HEK293 (cell line): ENCODE data around the gene BRD8.

ENCODE experiments used
- HOXD13 ChIP-seq: sonication (generic); formaldehyde crosslinking; IDR thresholded peaks from 2 replicates; pipeline ENCODE4 v1.8.0; 2022; ENCODE audit warnings: missing genetic modification reagents, borderline replicate concordance
- PBX3 ChIP-seq: sonication (generic); formaldehyde crosslinking; IDR thresholded peaks from 2 replicates; pipeline ENCODE4 v1.8.1; 2022; ENCODE audit warnings: mild to moderate bottlenecking, moderate library complexity, missing genetic modification reagents
- PRDM6 ChIP-seq: fragments of 450-650 bp; formaldehyde crosslinking; IDR thresholded peaks from 2 replicates; pipeline ENCODE4 v1.5.1; 2017; ENCODE audit warnings: missing biosample characterization, missing genetic modification characterization
- RBAK ChIP-seq: fragments of 450-650 bp; formaldehyde crosslinking; IDR thresholded peaks from 2 replicates; pipeline ENCODE4 v1.5.1; 2016; ENCODE audit warnings: missing biosample characterization, missing genetic modification characterization
- SCRT1 ChIP-seq: fragments of 450-650 bp; formaldehyde crosslinking; IDR thresholded peaks from 2 replicates; pipeline ENCODE4 v1.5.1; 2016; ENCODE audit warnings: missing biosample characterization, missing genetic modification characterization, borderline replicate concordance
- SCRT2 ChIP-seq: fragments of 450-650 bp; formaldehyde crosslinking; IDR thresholded peaks from 2 replicates; pipeline ENCODE4 v1.5.1; 2016; ENCODE audit warnings: missing biosample characterization, missing genetic modification characterization
- ZNF138 ChIP-seq: fragments of 450-650 bp; formaldehyde crosslinking; IDR thresholded peaks from 2 replicates; pipeline ENCODE4 v1.5.1; 2016; ENCODE audit warnings: missing biosample characterization, missing genetic modification characterization, borderline replicate concordance
- ZNF169 ChIP-seq: fragments of 450-650 bp; formaldehyde crosslinking; IDR thresholded peaks from 2 replicates; pipeline ENCODE4 v1.5.1; 2016; ENCODE audit warnings: missing biosample characterization, missing genetic modification characterization
- ZNF223 ChIP-seq: fragments of 450-650 bp; formaldehyde crosslinking; IDR thresholded peaks from 2 replicates; pipeline ENCODE4 v1.5.1; 2016; ENCODE audit warnings: missing biosample characterization, missing genetic modification characterization
- ZNF24 ChIP-seq: fragments of 450-650 bp; formaldehyde crosslinking; IDR thresholded peaks from 2 replicates; pipeline ENCODE4 v1.5.1; 2016; ENCODE audit warnings: missing biosample characterization, missing genetic modification characterization
- ZNF274 ChIP-seq, 2 experiments: fragments of 200-500 bp in 1 of 2; fragments of 450-650 bp in 1 of 2; sonication (Bioruptor generic) in 1 of 2; formaldehyde crosslinking in 1 of 2; IDR thresholded peaks; 2 replicates each; pipeline versions ENCODE4 v1.5.1 to v1.6.1; 2014 to 2016; ENCODE audit warnings: borderline replicate concordance in 1 of 2, inconsistent platforms in 1 of 2, low read length in 1 of 2, missing biosample characterization in 1 of 2, missing genetic modification characterization in 1 of 2
- ZNF335 ChIP-seq: fragments of 450-650 bp; formaldehyde crosslinking; conservative IDR thresholded peaks from 2 replicates; pipeline ENCODE4 v1.5.1; 2016; ENCODE audit warnings: missing biosample characterization, missing genetic modification characterization
- ZNF350 ChIP-seq: fragments of 450-650 bp; formaldehyde crosslinking; IDR thresholded peaks from 2 replicates; pipeline ENCODE4 v1.5.0; 2017; ENCODE audit warnings: missing biosample characterization, mild to moderate bottlenecking, missing genetic modification characterization
- ZNF362 ChIP-seq: fragments of 450-650 bp; formaldehyde crosslinking; IDR thresholded peaks from 2 replicates; pipeline ENCODE4 v1.5.1; 2016; ENCODE audit warnings: missing biosample characterization, missing genetic modification characterization
- ZNF426 ChIP-seq: fragments of 450-650 bp; formaldehyde crosslinking; IDR thresholded peaks from 2 replicates; pipeline ENCODE4 v1.5.1; 2017; ENCODE audit warnings: missing biosample characterization, missing genetic modification characterization, mild to moderate bottlenecking, inconsistent platforms, moderate library complexity
- ZNF473 ChIP-seq: fragments of 450-650 bp; formaldehyde crosslinking; IDR thresholded peaks from 2 replicates; pipeline ENCODE4 v1.5.1; 2017; ENCODE audit warnings: missing biosample characterization, missing genetic modification characterization
- ZNF48 ChIP-seq: fragments of 450-650 bp; formaldehyde crosslinking; IDR thresholded peaks from 2 replicates; pipeline ENCODE4 v1.5.1; 2016; ENCODE audit warnings: missing biosample characterization, missing genetic modification characterization
- ZNF518A ChIP-seq: fragments of 450-650 bp; formaldehyde crosslinking; conservative IDR thresholded peaks from 2 replicates; pipeline ENCODE4 v1.5.1; 2016; ENCODE audit warnings: low read depth, missing biosample characterization, missing genetic modification characterization
- ZNF521 ChIP-seq: fragments of 450-650 bp; formaldehyde crosslinking; IDR thresholded peaks from 2 replicates; pipeline ENCODE4 v1.5.1; 2017; ENCODE audit warnings: missing biosample characterization, mild to moderate bottlenecking, missing genetic modification characterization
- ZNF530 ChIP-seq: fragments of 450-650 bp; formaldehyde crosslinking; IDR thresholded peaks from 2 replicates; pipeline ENCODE4 v1.5.1; 2016; ENCODE audit warnings: low read depth, missing biosample characterization, missing genetic modification characterization
- ZNF560 ChIP-seq: fragments of 450-650 bp; formaldehyde crosslinking; IDR thresholded peaks from 2 replicates; pipeline ENCODE4 v1.5.1; 2017; ENCODE audit warnings: missing biosample characterization, missing genetic modification characterization, borderline replicate concordance
- ZNF580 ChIP-seq: fragments of 450-650 bp; formaldehyde crosslinking; IDR thresholded peaks from 2 replicates; pipeline ENCODE4 v1.5.1; 2016; ENCODE audit warnings: missing biosample characterization, missing genetic modification characterization
- ZNF626 ChIP-seq: fragments of 450-650 bp; sonication (Bioruptor Pico); formaldehyde crosslinking; IDR thresholded peaks from 2 replicates; pipeline ENCODE4 v1.5.1; 2018; ENCODE audit warnings: missing biosample characterization, missing genetic modification characterization, inconsistent platforms
- ZNF658 ChIP-seq: fragments of 450-650 bp; formaldehyde crosslinking; IDR thresholded peaks from 2 replicates; pipeline ENCODE4; 2016; ENCODE audit warnings: missing biosample characterization, missing genetic modification characterization
- ZNF677 ChIP-seq: fragments of 450-650 bp; IDR thresholded peaks from 2 replicates; pipeline ENCODE4 v1.5.0; 2018; ENCODE audit warnings: missing biosample characterization, mild to moderate bottlenecking, missing genetic modification characterization, moderate library complexity
- ZNF704 ChIP-seq: fragments of 450-650 bp; formaldehyde crosslinking; IDR thresholded peaks from 2 replicates; pipeline ENCODE4 v1.5.1; 2016; ENCODE audit warnings: missing biosample characterization, missing genetic modification characterization
- ZNF747 ChIP-seq: fragments of 450-650 bp; formaldehyde crosslinking; IDR thresholded peaks from 2 replicates; pipeline ENCODE4 v1.5.1; 2016; ENCODE audit warnings: missing biosample characterization, missing genetic modification characterization
- ZNF76 ChIP-seq: fragments of 450-650 bp; formaldehyde crosslinking; IDR thresholded peaks from 2 replicates; pipeline ENCODE4; 2016; ENCODE audit warnings: low read depth, missing biosample characterization, missing genetic modification characterization, borderline replicate concordance
- ZNF777 ChIP-seq: fragments of 450-650 bp; formaldehyde crosslinking; IDR thresholded peaks from 2 replicates; pipeline ENCODE4 v1.5.1; 2017; ENCODE audit warnings: missing biosample characterization, missing genetic modification characterization, borderline replicate concordance
- ZNF785 ChIP-seq: fragments of 450-650 bp; formaldehyde crosslinking; IDR thresholded peaks from 2 replicates; pipeline ENCODE4 v1.5.1; 2016; ENCODE audit warnings: missing biosample characterization, missing genetic modification characterization

Gene BRD8

GRCh38 chr5:138110266-138110963 lies 68.0 kb downstream of the BRD8 start (continued):
- TF ChIP-seq PBX3 (CRISPR knock-in tag), result no peak
- no peak for TF ChIP-seq ZNF785 (tag by site-specific recombination)
- TF ChIP-seq ZNF704 (tag by site-specific recombination), result no peak
- no peak for TF ChIP-seq RBAK
- no peak for TF ChIP-seq ZNF580 (tag by site-specific recombination)
- no peak for TF ChIP-seq ZNF658
- no peak for TF ChIP-seq ZNF521 (tag by site-specific recombination)
- no peak for TF ChIP-seq ZNF626 (tag by site-specific recombination)
- TF ChIP-seq SCRT2 (tag by site-specific recombination), result no peak
- no peak for TF ChIP-seq ZNF169 (tag by site-specific recombination)
- TF ChIP-seq ZNF777 (tag by site-specific recombination), result no peak
- TF ChIP-seq PRDM6 (tag by site-specific recombination), result peak; percentile 62
- no peak for TF ChIP-seq ZNF362
- no peak for TF ChIP-seq ZNF560 (tag by site-specific recombination)
- no peak for TF ChIP-seq ZNF223 (tag by site-specific recombination)
- no peak for TF ChIP-seq ZNF677
- no peak for TF ChIP-seq ZNF350 (tag by site-specific recombination)
- peak; percentile 36; the same call in 1 of the 2 replicates for TF ChIP-seq ZNF335 (tag by site-specific recombination)
- no peak for TF ChIP-seq SCRT1 (tag by site-specific recombination)
- TF ChIP-seq ZNF747, result no peak
- TF ChIP-seq ZNF24, result 0 out of 2 replicates have a peak, but pooled peaks have one; percentile 30
- TF ChIP-seq ZNF518A (tag by site-specific recombination), result no peak
- TF ChIP-seq ZNF473 (tag by site-specific recombination), result no peak
- TF ChIP-seq ZNF274 (IDR thresholded peaks at IDR 0.05; ENCODE audit: low read length), result no peak
- no peak for TF ChIP-seq ZNF274 (tag by site-specific recombination; IDR thresholded peaks at IDR 0.05; ENCODE audit: borderline replicate concordance)
- TF ChIP-seq ZNF138 (tag by site-specific recombination), result no peak
- no peak for TF ChIP-seq ZNF530 (tag by site-specific recombination)
- peak; percentile 86; the same call in 1 of the 2 replicates for TF ChIP-seq HOXD13 (CRISPR knock-in tag)
- no peak for TF ChIP-seq ZNF426
- no peak for TF ChIP-seq ZNF76 (tag by site-specific recombination)
- no peak for TF ChIP-seq ZNF48 (tag by site-specific recombination)
